ENCODE measurements around the gene STEEP1. TPM values are rescaled to one million over a fixed set of nuclear protein-coding genes. Genes with fewer than 3 reads are reported as not detected.
A peak's percentile ranks its signal among the peaks of the same experiment; 100 is the strongest.

The STEEP1 gene
- total RNA-seq, 4 donors from 2014 or later = 26.9 to 59.5 (median 32.4) TPM

GRCh38 chrX:119573840-119574393 is 8.7 kb upstream of the STEEP1 start:
- peak overlapping the region; percentile 89 to 97 (median 95) for H3K27ac ChIP-seq
- H3K4me3 ChIP-seq = peak overlapping the region; percentile 33 to 83 (median 67)
- no peaks in the 10 kb centered on the region for H3K36me3 ChIP-seq
- peaks cover 0 to 22% (median 4%) of the 10 kb centered on the region in 4 donors for H3K4me1 ChIP-seq
- no peak for TF ChIP-seq POLR2A (IDR thresholded peaks at IDR 0.05)
- no peak for TF ChIP-seq POLR2AphosphoS5 (IDR thresholded peaks at IDR 0.05)
- no peak for TF ChIP-seq CTCF (IDR thresholded peaks at IDR 0.05)
- TF ChIP-seq EP300 (IDR thresholded peaks at IDR 0.05; ENCODE audit: low read depth) = no peak
- H3K9me3 ChIP-seq = no peaks in the 10 kb centered on the region
- no peak for DNase-seq
- WGBS, 2 donors (ENCODE audit: low coverage in 1 of 2) = 37% methylated on average over 30 of the region's 30 CpGs; no CpG with 5 or more reads in 1 of the 2 donors
- H3K27me3 ChIP-seq = no peaks in the 10 kb centered on the region
- intact Hi-C loops (cut with DNase I; ENCODE audit: low total_unique reads) (no loop called here), in situ Hi-C loops (cut with MboI; ENCODE audit: low pct_ligation_motif_present in 1 of 4, low pct_unique_long_range_greater_than_20kb in 1 of 4, low sequenced_read_pairs in 3 of 4) (no loop called here)

- Histone ChIP-seq H3K4me3 (peak overlapping the region in 2 of 4 donors; percentile 78 to 83), H3K36me3 (no peaks in the 10 kb centered on the region), H3K27me3 (no peaks in the 10 kb centered on the region), H3K9me3 (no peaks in the 10 kb centered on the region), H3K27ac (peak overlapping the region; percentile 89 to 97 (median 95)), H3K4me1 (peaks cover 0 to 22% (median 4%) of the 10 kb centered on the region in 4 donors)
- intact Hi-C loops (cut with DNase I; ENCODE audit: low total_unique reads) = no loop called here
- no peak for DNase-seq
- WGBS, 2 donors (ENCODE audit: low coverage in 1 of 2) = 50 to 57% methylated on average over 3 of the region's 3 CpGs
- in situ Hi-C loops (cut with MboI; ENCODE audit: low pct_ligation_motif_present in 1 of 4, low pct_unique_long_range_greater_than_20kb in 1 of 4, low sequenced_read_pairs in 3 of 4) = no loop called here
- TF ChIP-seq POLR2AphosphoS5 (IDR thresholded peaks at IDR 0.05) (no peak), POLR2A (IDR thresholded peaks at IDR 0.05) (no peak), EP300 (IDR thresholded peaks at IDR 0.05; ENCODE audit: low read depth) (no peak), CTCF (IDR thresholded peaks at IDR 0.05) (no peak)
Observed at GRCh38 chrX:119573222-119573621, 8.0 kb upstream of the STEEP1 start.

GRCh38 chrX:119570351-119570835 is 5.2 kb upstream of the STEEP1 start:
- 93% methylated on average over 6 of the region's 6 CpGs; no CpG with 5 or more reads in 1 of the 2 donors for WGBS, 2 donors (ENCODE audit: low coverage in 1 of 2)
- TF ChIP-seq EP300 (IDR thresholded peaks at IDR 0.05; ENCODE audit: low read depth) (no peak), CTCF (IDR thresholded peaks at IDR 0.05) (no peak), POLR2AphosphoS5 (IDR thresholded peaks at IDR 0.05) (no peak), POLR2A (IDR thresholded peaks at IDR 0.05) (no peak)

GRCh38 chrX:119552508-119552907 is 12.7 kb downstream of the STEEP1 start:
- TF ChIP-seq EP300 (IDR thresholded peaks at IDR 0.05; ENCODE audit: low read depth) (no peak), POLR2A (IDR thresholded peaks at IDR 0.05) (no peak), POLR2AphosphoS5 (IDR thresholded peaks at IDR 0.05) (no peak), CTCF (IDR thresholded peaks at IDR 0.05) (no peak)
- 79% methylated on average over 3 of the region's 3 CpGs; no CpG with 5 or more reads in 1 of the 2 donors for WGBS, 2 donors (ENCODE audit: low coverage in 1 of 2)
- no peak for DNase-seq
- in situ Hi-C loops (cut with MboI; ENCODE audit: low pct_ligation_motif_present in 1 of 4, low pct_unique_long_range_greater_than_20kb in 1 of 4, low sequenced_read_pairs in 3 of 4) = no loop called here
- Histone ChIP-seq H3K9me3 (no peaks in the 10 kb centered on the region), H3K27ac (peak overlapping the region in 1 of 4 donors; percentile 43), H3K27me3 (no peaks in the 10 kb centered on the region), H3K4me1 (no peaks in the 10 kb centered on the region), H3K36me3 (no peaks in the 10 kb centered on the region), H3K4me3 (no peak overlapping the region)
- intact Hi-C loops (cut with DNase I; ENCODE audit: low total_unique reads) = no loop called here

More at GRCh38 chrX:119570351-119570835, 5.2 kb upstream of the STEEP1 start:
- in situ Hi-C loops (cut with MboI; ENCODE audit: low pct_ligation_motif_present in 1 of 4, low pct_unique_long_range_greater_than_20kb in 1 of 4, low sequenced_read_pairs in 3 of 4) = no loop called here
- Histone ChIP-seq H3K9me3 (no peaks in the 10 kb centered on the region), H3K27me3 (no peaks in the 10 kb centered on the region), H3K4me1 (peaks cover 0 to 10% (median under 1%) of the 10 kb centered on the region in 4 donors), H3K27ac (no peak overlapping the region), H3K4me3 (no peak overlapping the region), H3K36me3 (no peaks in the 10 kb centered on the region)
- no peak for DNase-seq
- intact Hi-C loops (cut with DNase I; ENCODE audit: low total_unique reads) = no loop called here
